Activated CD4-positive, alpha-beta T cell treated with anti-CD3 and anti-CD28 coated beads, Interleukin-2, amount 10 ng/mL, durations not matched to agents 7 days and 5 days (primary cell): ENCODE results near the gene IDH3A. TPM values are rescaled to one million over a fixed set of nuclear protein-coding genes. Genes with fewer than 3 reads are reported as not detected.

Source experiments
- CTCF ChIA-PET: fragments of 350-600 bp; sonication (Branson Sonifier 250); formaldehyde crosslinking; loops from one replicate; lab custom pipeline; 2021; ENCODE audit warnings: antibody characterized with exemption; lab: Charles Lee
- POLR2A ChIA-PET: fragments of 350-600 bp; sonication (Branson Sonifier 250); formaldehyde crosslinking; loops from one replicate; lab custom pipeline; 2021; ENCODE audit warnings: antibody characterized with exemption; lab: Charles Lee
- DNase-seq: peaks from one replicate; pipeline ENCODE4 v3.0.0-alpha.2; 2020
- H3K27ac Mint-ChIP-seq: one replicate; pipeline ENCODE4 v1.8.0; 2021; ENCODE audit warnings: mild to moderate bottlenecking, moderate library complexity, mixed read lengths
- H3K27me3 Mint-ChIP-seq: one replicate; pipeline ENCODE4 v1.8.0; 2021; ENCODE audit warnings: mixed read lengths
- H3K36me3 Mint-ChIP-seq: one replicate; pipeline ENCODE4 v1.8.0; 2021; ENCODE audit warnings: low read depth, mixed read lengths
- H3K4me1 Mint-ChIP-seq: one replicate; pipeline ENCODE4 v1.8.0; 2021; ENCODE audit warnings: mixed read lengths
- H3K4me3 Mint-ChIP-seq: one replicate; pipeline ENCODE4 v1.8.0; 2021; ENCODE audit warnings: mild to moderate bottlenecking, moderate library complexity, mixed read lengths
- H3K9me3 Mint-ChIP-seq: one replicate; pipeline ENCODE4 v1.8.0; 2021; ENCODE audit warnings: mixed read lengths
- total RNA-seq, 2 experiments: library from RNA; stranded (reverse); gene quantifications; one replicate each; pipeline ENCODE4 v1.2.3, GENCODE V29; 2021

IDH3A gene
- total RNA-seq, 2 experiments from 2014 or later: 65.1 to 71.2 TPM

- Mint-ChIP-seq H3K9me3 (peaks cover 2% of the 10 kb centered on the region), H3K4me3 (no peak overlapping the region), H3K4me1 (no peaks in the 10 kb centered on the region), H3K27ac (no peak overlapping the region), H3K27me3 (peaks cover 9% of the 10 kb centered on the region), H3K36me3 (no peaks in the 10 kb centered on the region)
- POLR2A ChIA-PET: interaction anchor here (0.6 kb wide), 1 partner anchor 392 kb away, joined by 4 read pairs; no protein-coding TSS in a partner anchor
- no peak for DNase-seq
- CTCF ChIA-PET: interaction anchor here (1.2 to 5.0 kb wide), 9 partner anchors 10 to 86 kb away, joined by 3 to 16 read pairs (median 8); partner anchors contain the start of gene CIB2
These were observed 45.4 kb downstream of the IDH3A start for GRCh38 chr15:78194568-78194925.

GRCh38 chr15:78195735-78196201 lies 46.6 kb downstream of the IDH3A start:
- ChIA-PET CTCF (interaction anchor here (0.6 to 5.0 kb wide), 36 partner anchors 10 to 237 kb away, joined by 3 to 16 read pairs (median 5); partner anchors contain the start of gene CIB2), POLR2A (interaction anchor here (1.0 kb wide), 1 partner anchor 35 kb away, joined by 4 read pairs; no protein-coding TSS in a partner anchor)
- Mint-ChIP-seq H3K27me3 (peaks cover 6% of the 10 kb centered on the region), H3K4me1 (no peaks in the 10 kb centered on the region), H3K4me3 (no peak overlapping the region), H3K27ac (no peak overlapping the region), H3K9me3 (no peaks in the 10 kb centered on the region), H3K36me3 (no peaks in the 10 kb centered on the region)
- DNase-seq: peak; percentile 50

- Mint-ChIP-seq H3K27me3 (peaks cover 2% of the 10 kb centered on the region), H3K9me3 (no peaks in the 10 kb centered on the region), H3K36me3 (no peaks in the 10 kb centered on the region), H3K4me1 (no peaks in the 10 kb centered on the region), H3K4me3 (no peak overlapping the region), H3K27ac (no peak overlapping the region)
- ChIA-PET CTCF (interaction anchor here (1.4 kb wide), 1 partner anchor 22 kb away, joined by 6 read pairs; no protein-coding TSS in a partner anchor), POLR2A (no interaction called here)
- no peak for DNase-seq
These were observed 48.5 kb downstream of the IDH3A start for GRCh38 chr15:78197632-78198031.

GRCh38 chr15:78200276-78200930 lies 51.2 kb downstream of the IDH3A start:
- ChIA-PET POLR2A (no interaction called here), CTCF (interaction anchor here (3.1 kb wide), 1 partner anchor 69 kb away, joined by 10 read pairs; the partner anchor contains the start of gene CIB2)
- H3K27ac Mint-ChIP-seq: no peak overlapping the region
- DNase-seq: peak; percentile 4
- peaks cover 2% of the 10 kb centered on the region for H3K27me3 Mint-ChIP-seq
- H3K9me3 Mint-ChIP-seq: no peaks in the 10 kb centered on the region
- no peaks in the 10 kb centered on the region for H3K4me1 Mint-ChIP-seq
- H3K36me3 Mint-ChIP-seq: no peaks in the 10 kb centered on the region
- H3K4me3 Mint-ChIP-seq: no peak overlapping the region

GRCh38 chr15:78201281-78202190 lies 52.4 kb downstream of the IDH3A start:
- Mint-ChIP-seq H3K9me3 (no peaks in the 10 kb centered on the region), H3K27ac (no peak overlapping the region)
- DNase-seq: peak; percentile 4

GRCh38 chr15:78203346-78204225 lies 54.4 kb downstream of the IDH3A start:
- Mint-ChIP-seq H3K4me3 (no peak overlapping the region), H3K4me1 (no peaks in the 10 kb centered on the region), H3K27me3 (peaks cover 2% of the 10 kb centered on the region), H3K9me3 (no peaks in the 10 kb centered on the region), H3K27ac (no peak overlapping the region), H3K36me3 (no peaks in the 10 kb centered on the region)
- POLR2A ChIA-PET: no interaction called here
- CTCF ChIA-PET: interaction anchor here (0.6 to 3.1 kb wide), 5 partner anchors 11 to 293 kb away, joined by 3 to 10 read pairs (median 6); partner anchors contain the start of gene CIB2
- DNase-seq: peak; percentile 3

More at GRCh38 chr15:78201281-78202190, 52.4 kb downstream of the IDH3A start:
- H3K27me3 Mint-ChIP-seq: peaks cover 2% of the 10 kb centered on the region
- ChIA-PET CTCF (interaction anchor here (2.5 to 3.1 kb wide), 2 partner anchors 9 to 71 kb away, joined by 8 to 10 read pairs; partner anchors contain the start of gene CIB2), POLR2A (no interaction called here)
- no peaks in the 10 kb centered on the region for H3K36me3 Mint-ChIP-seq
- no peaks in the 10 kb centered on the region for H3K4me1 Mint-ChIP-seq
- H3K4me3 Mint-ChIP-seq: no peak overlapping the region

- H3K4me3 Mint-ChIP-seq: no peak overlapping the region
- POLR2A ChIA-PET: no interaction called here
- no peaks in the 10 kb centered on the region for H3K36me3 Mint-ChIP-seq
- no peak overlapping the region for H3K27ac Mint-ChIP-seq
- CTCF ChIA-PET: interaction anchor here (0.5 to 2.8 kb wide), 10 partner anchors 9 to 294 kb away, joined by 3 to 12 read pairs (median 3); partner anchors contain the start of gene CIB2
- peak; percentile 3 for DNase-seq
- peaks cover 2% of the 10 kb centered on the region for H3K27me3 Mint-ChIP-seq
- no peaks in the 10 kb centered on the region for H3K4me1 Mint-ChIP-seq
- no peaks in the 10 kb centered on the region for H3K9me3 Mint-ChIP-seq
These were observed 55.5 kb downstream of the IDH3A start for GRCh38 chr15:78204351-78205309.

GRCh38 chr15:78205337-78205736 lies 56.2 kb downstream of the IDH3A start:
- CTCF ChIA-PET: interaction anchor here (0.5 to 2.8 kb wide), 10 partner anchors 10 to 295 kb away, joined by 3 to 12 read pairs (median 3); partner anchors contain the start of gene CIB2
- DNase-seq: peak; percentile 0
- H3K4me3 Mint-ChIP-seq: no peak overlapping the region
- no peaks in the 10 kb centered on the region for H3K4me1 Mint-ChIP-seq
- H3K27me3 Mint-ChIP-seq: peaks cover 2% of the 10 kb centered on the region
- H3K36me3 Mint-ChIP-seq: no peaks in the 10 kb centered on the region
- POLR2A ChIA-PET: no interaction called here
- H3K27ac Mint-ChIP-seq: no peak overlapping the region
- H3K9me3 Mint-ChIP-seq: no peaks in the 10 kb centered on the region

- Mint-ChIP-seq H3K9me3 (no peaks in the 10 kb centered on the region), H3K36me3 (no peaks in the 10 kb centered on the region), H3K27ac (no peak overlapping the region), H3K27me3 (peaks cover 2% of the 10 kb centered on the region), H3K4me1 (no peaks in the 10 kb centered on the region), H3K4me3 (no peak overlapping the region)
- ChIA-PET POLR2A (no interaction called here), CTCF (interaction anchor here (0.6 to 2.8 kb wide), 10 partner anchors 10 to 296 kb away, joined by 3 to 12 read pairs (median 3); partner anchors contain the start of gene CIB2)
- peak; percentile 0 for DNase-seq
These were observed 56.7 kb downstream of the IDH3A start for GRCh38 chr15:78205856-78206255.

- CTCF ChIA-PET: interaction anchor here (0.6 to 2.8 kb wide), 3 partner anchors 9 to 47 kb away, joined by 3 to 12 read pairs (median 3); no protein-coding TSS in a partner anchor
These were observed 57.4 kb downstream of the IDH3A start for GRCh38 chr15:78206326-78207109.

More at GRCh38 chr15:78206326-78207109, 57.4 kb downstream of the IDH3A start:
- H3K36me3 Mint-ChIP-seq: no peaks in the 10 kb centered on the region
- H3K27me3 Mint-ChIP-seq: peaks cover 2% of the 10 kb centered on the region
- no peaks in the 10 kb centered on the region for H3K4me1 Mint-ChIP-seq
- DNase-seq: peak; percentile 4
- POLR2A ChIA-PET: no interaction called here
- no peak overlapping the region for H3K27ac Mint-ChIP-seq
- H3K9me3 Mint-ChIP-seq: no peaks in the 10 kb centered on the region
- H3K4me3 Mint-ChIP-seq: no peak overlapping the region
